CMK (cell line): ENCODE results near the gene ADAMTSL2.

Experiments used
- DNase-seq: peaks from one replicate; pipeline ENCODE4 v3.0.0-alpha.2; 2010; ENCODE audit warnings: low read depth

Gene ADAMTSL2

GRCh38 chr9:133575186-133576030, 40.9 kb downstream of the ADAMTSL2 start:
- DNase-seq, result no peak

GRCh38 chr9:133576031-133576874, 41.7 kb downstream of the ADAMTSL2 start:
- no peak for DNase-seq

GRCh38 chr9:133576875-133577736, 42.6 kb downstream of the ADAMTSL2 start:
- DNase-seq, result no peak

GRCh38 chr9:133577737-133578112, 43.2 kb downstream of the ADAMTSL2 start:
- no peak for DNase-seq

- no peak for DNase-seq
Measured at GRCh38 chr9:133578524-133579441, 44.3 kb downstream of the ADAMTSL2 start.

GRCh38 chr9:133579601-133580418, 45.3 kb downstream of the ADAMTSL2 start:
- no peak for DNase-seq

GRCh38 chr9:133580419-133580738, 45.9 kb downstream of the ADAMTSL2 start:
- DNase-seq, result no peak

- DNase-seq, result no peak
Measured at GRCh38 chr9:133581011-133581410, 46.5 kb downstream of the ADAMTSL2 start.

GRCh38 chr9:133581513-133582343, 47.2 kb downstream of the ADAMTSL2 start:
- DNase-seq, result no peak

GRCh38 chr9:133582501-133583045, 48.1 kb downstream of the ADAMTSL2 start:
- no peak for DNase-seq

- no peak for DNase-seq
Measured at GRCh38 chr9:133583111-133583510, 48.6 kb downstream of the ADAMTSL2 start.

- DNase-seq, result no peak
Measured at GRCh38 chr9:133583586-133583985, 49.1 kb downstream of the ADAMTSL2 start.

GRCh38 chr9:133584167-133584558, 49.7 kb downstream of the ADAMTSL2 start:
- no peak for DNase-seq

GRCh38 chr9:133584559-133585476, 50.3 kb downstream of the ADAMTSL2 start:
- DNase-seq, result no peak

- no peak for DNase-seq
Measured at GRCh38 chr9:133585481-133586351, 51.2 kb downstream of the ADAMTSL2 start.

GRCh38 chr9:133587051-133587450, 52.5 kb downstream of the ADAMTSL2 start:
- no peak for DNase-seq

GRCh38 chr9:133587466-133587865, 53.0 kb downstream of the ADAMTSL2 start:
- DNase-seq, result no peak
